NT2/D1 (cell line): Measurements from ENCODE around the gene SHLD2.
"Not testable (repeated sequence)": the region's sequence is repeated elsewhere in the genome, so short reads cannot be mapped to it uniquely, and the experiment has no call there.

Experiments used
- YY1 ChIP-seq: IDR thresholded peaks from 2 replicates; pipeline ENCODE4 v1.6.1; 2011; ENCODE audit not compliant: insufficient read length, insufficient read depth
- ZNF274 ChIP-seq: IDR thresholded peaks from 2 replicates; pipeline ENCODE4 v1.6.1; 2011; ENCODE audit warnings: mild to moderate bottlenecking, low read depth, low read length

DNA sequence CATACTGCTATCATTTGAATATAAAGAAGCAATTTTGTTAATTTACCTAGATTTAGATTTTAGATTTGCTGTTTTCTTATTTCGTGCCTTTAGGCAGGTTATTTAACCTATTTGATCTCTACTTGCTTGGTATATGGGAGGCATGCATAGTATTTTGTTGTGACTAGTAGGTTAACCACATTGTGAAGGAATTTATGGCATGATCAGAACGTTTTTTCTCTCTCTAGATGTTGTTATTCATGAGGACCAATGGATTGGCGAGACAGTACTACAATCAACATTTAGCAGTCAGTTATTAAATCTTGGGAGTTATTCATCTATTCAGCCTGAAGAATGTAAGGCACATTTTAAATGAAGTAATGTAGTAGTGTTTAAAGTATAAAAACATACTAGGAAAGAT, 62.8 kb downstream of the SHLD2 start:
- not testable (repeated sequence) for TF ChIP-seq YY1, ZNF274
